Hepatocyte (in vitro differentiated cells): ENCODE results near the gene KCNMA1. TPM values are rescaled to one million over a fixed set of nuclear protein-coding genes. Genes with fewer than 3 reads are reported as not detected.

Source experiments
- DNase-seq: peaks from one replicate; pipeline ENCODE4 v3.0.0-alpha.2; 2016; ENCODE audit warnings: low spot score
- H2AFZ ChIP-seq: fragments of 200-600 bp; sonication (generic); 2 replicates; pipeline ENCODE4 v1.6.0; 2016; ENCODE audit warnings: antibody characterized with exemption, mild to moderate bottlenecking
- H3K27ac ChIP-seq: fragments of 200-600 bp; sonication (generic); 2 replicates; pipeline ENCODE4 v1.5.1; 2016; ENCODE audit warnings: mild to moderate bottlenecking
- H3K27me3 ChIP-seq: fragments of 200-600 bp; sonication (generic); 2 replicates; pipeline ENCODE4 v1.6.1; 2016
- H3K36me3 ChIP-seq: fragments of 200-600 bp; sonication (generic); replicated peaks from 2 replicates; pipeline ENCODE4 v1.5.1; 2016; ENCODE audit warnings: low read depth; ENCODE audit not compliant: insufficient read depth
- H3K4me1 ChIP-seq: fragments of 200-600 bp; sonication (generic); 2 replicates; pipeline ENCODE4 v1.5.1; 2016; ENCODE audit warnings: mild to moderate bottlenecking, moderate library complexity; ENCODE audit not compliant: insufficient read depth
- H3K4me2 ChIP-seq: fragments of 200-600 bp; sonication (generic); 2 replicates; pipeline ENCODE4 v1.6.0; 2016
- H3K4me3 ChIP-seq: fragments of 200-600 bp; sonication (generic); 2 replicates; pipeline ENCODE4 v1.5.1; 2016; ENCODE audit warnings: mild to moderate bottlenecking
- H3K79me2 ChIP-seq: fragments of 200-600 bp; sonication (generic); 2 replicates; pipeline ENCODE4 v1.6.0; 2017; ENCODE audit warnings: mild to moderate bottlenecking
- H3K9me2 ChIP-seq: fragments of 200-600 bp; sonication (generic); replicated peaks from 2 replicates; pipeline ENCODE4 v1.6.0; 2017; ENCODE audit warnings: mild to moderate bottlenecking; ENCODE audit not compliant: insufficient read depth
- H3K9me3 ChIP-seq: fragments of 200-600 bp; sonication (generic); 2 replicates; pipeline ENCODE4 v1.5.1; 2016; ENCODE audit warnings: low read depth, mild to moderate bottlenecking
- H4K20me1 ChIP-seq: fragments of 200-600 bp; sonication (generic); 2 replicates; pipeline ENCODE4 v1.6.0; 2016; ENCODE audit warnings: mild to moderate bottlenecking; ENCODE audit not compliant: insufficient read depth, poor library complexity, severe bottlenecking
- EZH2 ChIP-seq: fragments of 200-600 bp; sonication (generic); IDR thresholded peaks from 2 replicates; pipeline ENCODE4 v1.6.1; 2016; ENCODE audit warnings: antibody characterized with exemption, mild to moderate bottlenecking, borderline replicate concordance
- EZH2phosphoT487 ChIP-seq: fragments of 200-600 bp; sonication (generic); IDR thresholded peaks from one replicate; pipeline ENCODE4 v1.6.1; 2018; ENCODE audit warnings: antibody characterized with exemption, mild to moderate bottlenecking, low read depth, moderate library complexity; ENCODE audit not compliant: unreplicated experiment, severe bottlenecking
- WGBS: methylation state at CpG from one replicate; pipeline ENCODE4 v1.1.6; 2016; ENCODE audit warnings: low lambda C conversion rate; ENCODE audit errors: missing lambda C conversion rate; 5-methylcytosine and 5-hydroxymethylcytosine counted together
- polyA plus RNA-seq: library from polyadenylated mRNA; unstranded; fragments of >200 nt; fragmentation: Nextera tagmentation; extraction: Ambion mirVana; gene quantifications from 2 replicates; pipeline ENCODE4 v1.2.1, GENCODE V29; 2016
- total RNA-seq: library from RNA; depleted of rRNA; stranded (reverse); fragments of >200 nt; gene quantifications from 2 replicates; pipeline ENCODE4 v1.2.3, GENCODE V29; 2014
- TF ChIP-seq, protein P1 (sequence below): fragments of 200-600 bp; sonication (generic); IDR thresholded peaks from 2 replicates; pipeline ENCODE4 v1.5.1; 2016; ENCODE audit warnings: antibody characterized with exemption, mild to moderate bottlenecking; ENCODE audit not compliant: poor library complexity

Gene KCNMA1
- total and polyA plus RNA-seq, 2 experiments from 2014 or later = 42.6 to 73.3 TPM

- Histone ChIP-seq H3K9me2 (no peaks in the 10 kb centered on the region), H3K4me2 (no peak overlapping the region), H2AFZ (no peak overlapping the region), H3K27ac (no peak overlapping the region), H4K20me1 (no peaks in the 10 kb centered on the region), H3K36me3 (no peaks in the 10 kb centered on the region), H3K4me1 (peaks cover 14% of the 10 kb centered on the region), H3K79me2 (peaks cover 9% of the 10 kb centered on the region), H3K27me3 (no peaks in the 10 kb centered on the region), H3K4me3 (no peak overlapping the region), H3K9me3 (no peaks in the 10 kb centered on the region)
- no peak for DNase-seq
- 95% methylated on average over 13 of the region's 13 CpGs for whole genome bisulfite sequencing
- TF ChIP-seq EZH2 (no peak), EZH2phosphoT487 (no peak)
- TF ChIP-seq, protein P1, sequence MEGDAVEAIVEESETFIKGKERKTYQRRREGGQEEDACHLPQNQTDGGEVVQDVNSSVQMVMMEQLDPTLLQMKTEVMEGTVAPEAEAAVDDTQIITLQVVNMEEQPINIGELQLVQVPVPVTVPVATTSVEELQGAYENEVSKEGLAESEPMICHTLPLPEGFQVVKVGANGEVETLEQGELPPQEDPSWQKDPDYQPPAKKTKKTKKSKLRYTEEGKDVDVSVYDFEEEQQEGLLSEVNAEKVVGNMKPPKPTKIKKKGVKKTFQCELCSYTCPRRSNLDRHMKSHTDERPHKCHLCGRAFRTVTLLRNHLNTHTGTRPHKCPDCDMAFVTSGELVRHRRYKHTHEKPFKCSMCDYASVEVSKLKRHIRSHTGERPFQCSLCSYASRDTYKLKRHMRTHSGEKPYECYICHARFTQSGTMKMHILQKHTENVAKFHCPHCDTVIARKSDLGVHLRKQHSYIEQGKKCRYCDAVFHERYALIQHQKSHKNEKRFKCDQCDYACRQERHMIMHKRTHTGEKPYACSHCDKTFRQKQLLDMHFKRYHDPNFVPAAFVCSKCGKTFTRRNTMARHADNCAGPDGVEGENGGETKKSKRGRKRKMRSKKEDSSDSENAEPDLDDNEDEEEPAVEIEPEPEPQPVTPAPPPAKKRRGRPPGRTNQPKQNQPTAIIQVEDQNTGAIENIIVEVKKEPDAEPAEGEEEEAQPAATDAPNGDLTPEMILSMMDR = no peak
Observed at GRCh38 chr10:77619964-77620703, 17.5 kb downstream of the KCNMA1 start.

- no peak for DNase-seq
- H4K20me1 ChIP-seq = no peaks in the 10 kb centered on the region
- H3K27me3 ChIP-seq = no peaks in the 10 kb centered on the region
- 99% methylated on average over 4 of the region's 4 CpGs for WGBS
- H3K79me2 ChIP-seq = peaks cover 9% of the 10 kb centered on the region
- H3K4me1 ChIP-seq = peaks cover 30% of the 10 kb centered on the region
- TF ChIP-seq EZH2phosphoT487 (no peak), EZH2 (no peak)
- TF ChIP-seq, protein P1 = no peak
- H3K4me2 ChIP-seq = no peak overlapping the region
- H3K9me2 ChIP-seq = no peaks in the 10 kb centered on the region
- no peak overlapping the region for H2AFZ ChIP-seq
- no peak overlapping the region for H3K27ac ChIP-seq
- no peak overlapping the region for H3K4me3 ChIP-seq
- no peaks in the 10 kb centered on the region for H3K36me3 ChIP-seq
- no peaks in the 10 kb centered on the region for H3K9me3 ChIP-seq
Observed at GRCh38 chr10:77618117-77618516, 19.5 kb downstream of the KCNMA1 start.

DNA sequence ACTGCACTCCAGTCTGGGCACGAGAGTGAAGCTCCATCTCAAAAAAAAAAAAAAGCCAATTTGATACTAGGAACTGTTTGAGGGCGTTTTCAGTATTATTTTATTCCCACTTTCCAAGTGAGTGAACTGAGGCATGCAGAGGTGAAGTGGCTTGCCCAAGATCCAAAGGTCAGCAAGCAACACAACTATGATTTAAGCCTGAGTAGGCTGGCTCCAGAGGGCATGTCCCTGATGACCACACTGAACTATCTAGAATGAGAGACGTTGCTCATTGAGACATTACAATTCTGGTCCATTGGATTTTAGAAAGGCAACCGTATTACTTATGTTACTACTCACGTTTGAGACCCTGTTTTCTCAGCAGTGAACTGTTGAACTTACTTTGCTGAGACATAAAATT lies 20.8 kb downstream of the KCNMA1 start:
- no peaks in the 10 kb centered on the region for H3K9me3 ChIP-seq
- WGBS = 90% methylated on average over 5 of the region's 5 CpGs
- peaks cover 37% of the 10 kb centered on the region for H3K4me1 ChIP-seq
- TF ChIP-seq, protein P1 = no peak
- TF ChIP-seq EZH2 (no peak), EZH2phosphoT487 (no peak)
- H4K20me1 ChIP-seq = no peaks in the 10 kb centered on the region
- DNase-seq = no peak
- H3K9me2 ChIP-seq = no peaks in the 10 kb centered on the region
- H3K4me2 ChIP-seq = no peak overlapping the region
- H3K4me3 ChIP-seq = no peak overlapping the region
- H3K36me3 ChIP-seq = no peaks in the 10 kb centered on the region
- H3K79me2 ChIP-seq = peaks cover 4% of the 10 kb centered on the region
- no peak overlapping the region for H3K27ac ChIP-seq
- H2AFZ ChIP-seq = no peak overlapping the region
- H3K27me3 ChIP-seq = no peaks in the 10 kb centered on the region
